VCaP (cell line): ENCODE data around the gene GRAMD1B.

ENCODE experiments used
- H3K27ac ChIP-seq: fragments of 450-650 bp; 2 replicates; pipeline ENCODE4 v1.5.1; 2017
- TF ChIP-seq, protein P1 (sequence below): fragments of 450-650 bp; conservative IDR thresholded peaks from 2 replicates; pipeline ENCODE4 v1.5.1; 2017; ENCODE audit warnings: mild to moderate bottlenecking, moderate library complexity

The GRAMD1B gene

GRCh38 chr11:123429913-123430720 lies at the start of gene GRAMD1B:
GRAMD1B (plus strand) TSS chr11:123430269; CDS start chr11:123430793, 524 bp downstream.
- H3K27ac ChIP-seq: no peak within 1 kb of the TSS; the same call in 1 of the 2 replicates
- TF ChIP-seq, protein P1, sequence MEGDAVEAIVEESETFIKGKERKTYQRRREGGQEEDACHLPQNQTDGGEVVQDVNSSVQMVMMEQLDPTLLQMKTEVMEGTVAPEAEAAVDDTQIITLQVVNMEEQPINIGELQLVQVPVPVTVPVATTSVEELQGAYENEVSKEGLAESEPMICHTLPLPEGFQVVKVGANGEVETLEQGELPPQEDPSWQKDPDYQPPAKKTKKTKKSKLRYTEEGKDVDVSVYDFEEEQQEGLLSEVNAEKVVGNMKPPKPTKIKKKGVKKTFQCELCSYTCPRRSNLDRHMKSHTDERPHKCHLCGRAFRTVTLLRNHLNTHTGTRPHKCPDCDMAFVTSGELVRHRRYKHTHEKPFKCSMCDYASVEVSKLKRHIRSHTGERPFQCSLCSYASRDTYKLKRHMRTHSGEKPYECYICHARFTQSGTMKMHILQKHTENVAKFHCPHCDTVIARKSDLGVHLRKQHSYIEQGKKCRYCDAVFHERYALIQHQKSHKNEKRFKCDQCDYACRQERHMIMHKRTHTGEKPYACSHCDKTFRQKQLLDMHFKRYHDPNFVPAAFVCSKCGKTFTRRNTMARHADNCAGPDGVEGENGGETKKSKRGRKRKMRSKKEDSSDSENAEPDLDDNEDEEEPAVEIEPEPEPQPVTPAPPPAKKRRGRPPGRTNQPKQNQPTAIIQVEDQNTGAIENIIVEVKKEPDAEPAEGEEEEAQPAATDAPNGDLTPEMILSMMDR: peak; percentile 13; the same call in 1 of the 2 replicates

DNA sequence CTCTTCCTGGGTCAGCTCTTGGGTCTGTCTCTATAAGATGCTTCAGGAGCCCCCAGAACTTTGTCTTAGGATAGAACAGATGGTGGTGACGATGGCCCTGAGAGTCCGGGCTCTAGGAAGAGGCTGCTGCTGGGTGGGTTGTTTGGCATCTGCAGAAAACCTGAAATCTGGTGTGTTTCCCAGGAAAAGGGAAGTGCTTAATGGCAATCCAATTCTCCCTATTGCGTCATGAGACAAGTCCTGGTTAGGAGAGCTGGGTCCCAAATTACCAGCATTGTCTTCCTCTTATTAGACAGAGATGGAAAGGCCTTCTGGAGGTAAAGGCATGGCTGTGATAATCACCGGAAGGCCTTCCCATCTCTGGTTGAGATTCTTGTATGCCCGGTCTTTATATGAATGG lies 48.9 kb upstream of the GRAMD1B start:
- TF ChIP-seq, protein P1: no peak
- H3K27ac ChIP-seq: no peak overlapping the region

DNA sequence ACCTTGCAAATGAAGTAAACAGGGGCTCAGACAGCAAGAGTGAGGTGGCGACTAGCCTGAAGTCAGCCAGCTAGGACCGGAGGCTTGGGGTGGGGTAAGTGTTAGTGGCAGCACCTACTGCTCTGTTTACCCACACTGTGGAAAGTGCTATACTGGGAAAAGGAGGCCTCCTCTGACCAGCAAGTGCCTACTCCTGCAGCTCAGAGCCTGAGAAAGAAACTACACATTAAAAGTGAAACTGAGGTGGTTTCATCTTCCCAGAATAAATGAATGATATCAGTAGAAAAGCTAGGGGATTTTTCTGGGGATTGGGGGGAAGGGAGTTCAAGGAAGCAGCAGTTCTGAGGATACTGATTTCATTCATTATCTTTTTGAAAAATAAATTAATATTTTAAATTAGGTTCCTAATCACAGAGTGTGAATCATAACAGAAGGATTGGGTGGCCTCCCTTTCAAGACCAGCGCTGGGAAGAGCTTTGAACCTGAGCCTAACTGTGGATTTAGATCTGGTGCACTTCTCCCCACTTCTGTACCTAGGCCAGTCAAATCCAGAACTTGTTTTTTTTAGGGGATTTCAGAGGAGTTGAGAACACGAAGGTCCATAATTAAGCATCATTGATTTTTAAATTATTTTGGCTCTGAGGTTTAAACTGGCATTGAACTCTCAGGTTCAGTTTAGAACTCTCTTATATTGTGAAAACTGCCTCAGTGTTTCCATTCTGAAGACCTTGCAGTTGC lies 48.1 kb upstream of the GRAMD1B start:
- no peak overlapping the region for H3K27ac ChIP-seq
- TF ChIP-seq, protein P1: no peak

- TF ChIP-seq, protein P1: no peak
These were observed 47.5 kb upstream of the GRAMD1B start for GRCh38 chr11:123382555-123383074.

DNA sequence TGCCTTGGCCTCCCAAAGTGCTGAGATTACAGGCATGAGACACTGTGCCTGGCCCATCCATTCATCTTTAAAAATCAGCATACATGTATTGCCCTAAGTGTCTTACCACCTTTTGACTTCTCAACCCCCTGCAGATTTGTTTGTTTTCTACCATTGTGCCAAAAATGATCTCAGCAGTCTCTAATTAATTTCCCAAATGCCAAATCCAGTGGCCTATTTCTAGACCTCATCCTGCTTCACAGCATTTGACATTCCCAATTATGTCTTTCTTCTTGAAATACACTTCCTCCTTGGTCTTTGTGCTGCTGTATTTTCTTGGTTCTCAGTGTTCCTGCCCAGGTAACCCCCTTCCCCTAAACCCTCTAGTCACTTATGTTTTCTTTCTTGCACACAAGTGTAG lies 46.0 kb upstream of the GRAMD1B start:
- no peak overlapping the region for H3K27ac ChIP-seq
- TF ChIP-seq, protein P1: no peak

More at GRCh38 chr11:123382555-123383074, 47.5 kb upstream of the GRAMD1B start:
- H3K27ac ChIP-seq: no peak overlapping the region

GRCh38 chr11:123386796-123387510 lies 43.1 kb upstream of the GRAMD1B start:
- H3K27ac ChIP-seq: no peak overlapping the region
- TF ChIP-seq, protein P1: no peak
